ENCODE measurements around the gene BDKRB2.

BDKRB2 gene

GRCh38 chr14:96274122-96274521 lies 69.5 kb downstream of the BDKRB2 start:
- no peak for DNase-seq

- no peak for DNase-seq
Observed at GRCh38 chr14:96274543-96274942, 69.9 kb downstream of the BDKRB2 start.

GRCh38 chr14:96275177-96276112 lies 70.8 kb downstream of the BDKRB2 start:
- peak; percentile 79 for DNase-seq

GRCh38 chr14:96277890-96278289 lies 73.3 kb downstream of the BDKRB2 start:
- no peak for DNase-seq

GRCh38 chr14:96279564-96279963 lies 74.9 kb downstream of the BDKRB2 start:
- DNase-seq, result no peak

- DNase-seq, result no peak
Observed at GRCh38 chr14:96280104-96280503, 75.5 kb downstream of the BDKRB2 start.

- no peak for DNase-seq
Observed at GRCh38 chr14:96281486-96281885, 76.8 kb downstream of the BDKRB2 start.

- DNase-seq, result no peak
Observed at GRCh38 chr14:96284008-96284407, 79.4 kb downstream of the BDKRB2 start.

- DNase-seq, result no peak
Observed at GRCh38 chr14:96284430-96284829, 79.8 kb downstream of the BDKRB2 start.

GRCh38 chr14:96285667-96286066 lies 81.0 kb downstream of the BDKRB2 start:
- DNase-seq, result no peak

GRCh38 chr14:96286251-96286650 lies 81.6 kb downstream of the BDKRB2 start:
- DNase-seq, result no peak

- no peak for DNase-seq
Observed at GRCh38 chr14:96287856-96288255, 83.2 kb downstream of the BDKRB2 start.
